ENCODE data around the gene HERC2. TPM values are rescaled to one million over a fixed set of nuclear protein-coding genes. Genes with fewer than 3 reads are reported as not detected.
A peak's percentile ranks its signal among the peaks of the same experiment; 100 is the strongest.

HERC2 gene
- total and polyA plus RNA-seq, 12 donors: 24.4 to 77.0 (median 60.3) TPM

DNA sequence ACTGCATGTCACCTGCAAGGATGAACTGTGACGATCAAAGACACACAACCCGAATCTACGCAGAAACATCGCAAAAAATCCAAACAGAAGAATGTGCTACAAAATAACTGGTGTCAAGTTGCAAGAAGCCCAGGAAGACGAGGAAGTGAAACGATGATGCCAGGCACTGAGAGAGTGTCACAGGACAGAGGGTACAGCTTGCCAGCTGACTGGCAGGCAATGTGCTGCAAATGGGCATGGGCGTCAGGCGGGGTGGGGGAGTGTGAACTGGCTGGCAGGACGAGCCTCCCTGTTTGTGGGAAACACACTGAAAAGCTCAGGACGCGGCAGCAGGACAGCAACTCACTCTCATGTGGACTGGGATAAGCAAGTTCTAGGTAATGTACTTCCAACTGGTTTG is 193.9 kb downstream of the HERC2 start:
- H3K27me3 ChIP-seq: no peaks in the 10 kb centered on the region
- intact Hi-C loops (cut with DNase I): loop anchor here in 2 of 10 donors (5.0 to 10.0 kb wide), 2 partner anchors 1236 to 1243 kb away; no protein-coding TSS in a partner anchor
- peaks cover 0 to 95% (median 21%) of the 10 kb centered on the region in 9 donors for H3K36me3 ChIP-seq
- 61 to 69% methylated on average over 11 of the region's 11 CpGs for WGBS, 2 donors
- peak overlapping the region in 1 of 10 donors; percentile 11 for H3K27ac ChIP-seq
- H3K4me3 ChIP-seq: no peak overlapping the region
- no peaks in the 10 kb centered on the region for H3K9me3 ChIP-seq
- DNase-seq: peak; percentile 63 to 64
- peaks cover 0 to 11% (median 6%) of the 10 kb centered on the region in 9 donors for H3K4me1 ChIP-seq
- TF ChIP-seq, protein P1, sequence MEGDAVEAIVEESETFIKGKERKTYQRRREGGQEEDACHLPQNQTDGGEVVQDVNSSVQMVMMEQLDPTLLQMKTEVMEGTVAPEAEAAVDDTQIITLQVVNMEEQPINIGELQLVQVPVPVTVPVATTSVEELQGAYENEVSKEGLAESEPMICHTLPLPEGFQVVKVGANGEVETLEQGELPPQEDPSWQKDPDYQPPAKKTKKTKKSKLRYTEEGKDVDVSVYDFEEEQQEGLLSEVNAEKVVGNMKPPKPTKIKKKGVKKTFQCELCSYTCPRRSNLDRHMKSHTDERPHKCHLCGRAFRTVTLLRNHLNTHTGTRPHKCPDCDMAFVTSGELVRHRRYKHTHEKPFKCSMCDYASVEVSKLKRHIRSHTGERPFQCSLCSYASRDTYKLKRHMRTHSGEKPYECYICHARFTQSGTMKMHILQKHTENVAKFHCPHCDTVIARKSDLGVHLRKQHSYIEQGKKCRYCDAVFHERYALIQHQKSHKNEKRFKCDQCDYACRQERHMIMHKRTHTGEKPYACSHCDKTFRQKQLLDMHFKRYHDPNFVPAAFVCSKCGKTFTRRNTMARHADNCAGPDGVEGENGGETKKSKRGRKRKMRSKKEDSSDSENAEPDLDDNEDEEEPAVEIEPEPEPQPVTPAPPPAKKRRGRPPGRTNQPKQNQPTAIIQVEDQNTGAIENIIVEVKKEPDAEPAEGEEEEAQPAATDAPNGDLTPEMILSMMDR (IDR thresholded peaks at IDR 0.05): no peak
- peak; percentile 69 to 93 (median 84) for ATAC-seq

GRCh38 chr15:28127036-28127435 is 194.9 kb downstream of the HERC2 start:
- 72 to 75% methylated on average over 11 of the region's 11 CpGs for WGBS, 2 donors
- no peaks in the 10 kb centered on the region for H3K27me3 ChIP-seq
- no peaks in the 10 kb centered on the region for H3K9me3 ChIP-seq
- ATAC-seq: no peak
- peaks cover 0 to 96% (median 16%) of the 10 kb centered on the region in 9 donors for H3K36me3 ChIP-seq
- intact Hi-C loops (cut with DNase I): loop anchor here in 2 of 10 donors (5.0 to 10.0 kb wide), 2 partner anchors 1235 to 1242 kb away; no protein-coding TSS in a partner anchor
- no peak for DNase-seq
- H3K27ac ChIP-seq: no peak overlapping the region
- no peak overlapping the region for H3K4me3 ChIP-seq
- peaks cover 0 to 11% (median 6%) of the 10 kb centered on the region in 9 donors for H3K4me1 ChIP-seq
- TF ChIP-seq, protein P1 (IDR thresholded peaks at IDR 0.05): no peak

DNA sequence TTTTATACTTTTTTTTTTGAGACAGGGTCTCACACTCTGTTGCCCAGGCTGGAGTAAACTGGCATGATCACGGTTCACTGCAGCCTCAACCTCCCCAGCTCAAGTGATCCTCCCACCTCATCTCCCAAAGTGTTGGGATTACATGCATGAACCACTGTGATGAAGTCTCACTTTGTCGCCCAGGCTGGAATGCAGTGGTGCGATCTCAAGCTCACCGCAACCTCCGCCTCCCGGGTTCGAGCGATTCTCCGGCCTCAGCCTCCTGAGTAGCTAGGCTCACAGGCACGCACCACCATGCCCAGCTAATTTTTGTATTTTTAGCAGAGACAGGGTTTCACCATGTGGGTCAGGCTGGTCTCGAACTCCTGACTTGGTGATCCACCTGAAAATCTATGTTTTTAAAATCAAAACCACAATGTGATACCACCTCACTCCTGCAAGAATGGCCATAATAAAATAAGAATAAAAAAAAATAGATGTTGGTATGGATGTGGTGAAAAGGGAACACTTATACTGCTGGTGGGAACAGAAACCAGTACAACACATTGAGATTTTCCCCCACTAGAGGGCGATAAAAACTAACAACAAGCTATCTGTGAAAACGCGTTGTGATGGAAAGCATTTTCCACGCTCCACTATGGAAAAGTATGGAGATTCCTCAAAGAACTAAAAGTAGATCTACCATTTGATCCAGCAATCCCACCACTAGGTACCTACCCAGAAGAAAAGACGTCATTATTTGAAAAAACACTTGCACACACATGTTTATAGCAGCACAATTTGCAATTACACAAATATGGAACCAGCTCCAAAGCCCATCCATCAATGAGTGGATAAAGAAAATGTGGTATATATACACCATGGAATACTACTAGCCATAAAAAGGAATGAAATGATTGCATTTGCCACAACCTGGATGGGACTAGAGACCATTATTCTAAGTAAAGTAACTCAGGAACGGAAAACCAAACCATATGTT is 196.0 kb downstream of the HERC2 start:
- 68 to 69% methylated on average over 17 of the region's 17 CpGs for WGBS, 2 donors
- ATAC-seq: no peak
- Histone ChIP-seq H3K4me1 (peaks cover 0 to 11% (median 6%) of the 10 kb centered on the region in 9 donors), H3K9me3 (no peaks in the 10 kb centered on the region), H3K4me3 (no peak overlapping the region), H3K27ac (no peak overlapping the region), H3K27me3 (no peaks in the 10 kb centered on the region), H3K36me3 (peaks cover 0 to 96% (median 9%) of the 10 kb centered on the region in 9 donors)
- TF ChIP-seq, protein P1 (IDR thresholded peaks at IDR 0.05): peak; percentile 46 to 76 (median 66)
- peak in 1 of 2 donors; percentile 41 for DNase-seq
- intact Hi-C loops (cut with DNase I): loop anchor here in 2 of 10 donors (5.0 to 10.0 kb wide), 2 partner anchors 1234 to 1241 kb away; no protein-coding TSS in a partner anchor

GRCh38 chr15:28124841-28125240 is 197.1 kb downstream of the HERC2 start:
- Histone ChIP-seq H3K4me3 (no peak overlapping the region), H3K27me3 (no peaks in the 10 kb centered on the region), H3K36me3 (peaks cover 0 to 96% (median 12%) of the 10 kb centered on the region in 9 donors), H3K9me3 (no peaks in the 10 kb centered on the region), H3K27ac (no peak overlapping the region), H3K4me1 (peaks cover 0 to 11% (median 6%) of the 10 kb centered on the region in 9 donors)
- WGBS, 2 donors: 90 to 92% methylated on average over 10 of the region's 10 CpGs
- TF ChIP-seq, protein P1 (IDR thresholded peaks at IDR 0.05): no peak
- no peak for ATAC-seq
- no peak for DNase-seq
- intact Hi-C loops (cut with DNase I): loop anchor here in 4 of 10 donors (5.0 to 10.0 kb wide), 4 partner anchors 38 to 1240 kb away; no protein-coding TSS in a partner anchor

Measured in heart right ventricle (tissue), 16 donors.